HCT116 (cell line): Measurements from ENCODE around the gene S100A1. TPM values are rescaled to one million over a fixed set of nuclear protein-coding genes. Genes with fewer than 3 reads are reported as not detected.

Experiments used
- ATAC-seq: fragments of 200-7000 bp; cut with Tn5 transposase; 2 replicates; pipeline ENCODE4 v1.9.1; 2020; ENCODE audit warnings: mild to moderate bottlenecking, moderate library complexity
- BruUV-seq: library from RNA; stranded (reverse); fragments of 400-500 nt; replicated peaks from 2 replicates; lab custom pipeline; 2021; lab: Mats Ljungman, UMichigan
- CTCF ChIA-PET: fragments of 300-600 bp; sonication (Branson Sonifier 250); formaldehyde crosslinking; loops from one replicate; lab custom pipeline; 2021; ENCODE audit warnings: antibody characterized with exemption; lab: Charles Lee
- POLR2A ChIA-PET: fragments of 300-600, 350-600 bp; sonication (Branson Sonifier 250); formaldehyde crosslinking; loops from one replicate; lab custom pipeline; 2021; ENCODE audit warnings: antibody characterized with exemption; lab: Charles Lee
- RAD21 ChIA-PET, 2 experiments: fragments of 300-600 bp; sonication (Branson Sonifier 250); formaldehyde crosslinking; loops; one replicate each; lab custom pipeline; 2023; ENCODE audit warnings: low total read pairs in 2 of 2; ENCODE audit not compliant: uncharacterized antibody in 2 of 2, unreplicated experiment in 2 of 2, low non-redundant PET in 1 of 2; lab: Charles Lee
- DNase-seq: peaks from one replicate; pipeline ENCODE4 v3.0.0-alpha.2; 2010; ENCODE audit warnings: low read depth, low spot score
- H2AFZ ChIP-seq: fragments of 200-600 bp; shearing (Covaris generic), sonication (generic); 2 replicates; pipeline ENCODE4 v1.6.1; 2017; ENCODE audit warnings: low read depth, mixed run types, mixed read lengths, antibody characterized with exemption, low read length; ENCODE audit not compliant: poor library complexity, severe bottlenecking
- H3K27ac ChIP-seq: 2 replicates; pipeline ENCODE4 v1.5.1; 2012; ENCODE audit warnings: low read depth, low read length
- H3K27me3 ChIP-seq: fragments of 200-600 bp; sonication (generic); 2 replicates; pipeline ENCODE4 v1.6.1; 2016; ENCODE audit warnings: mixed run types, low read length, mixed read lengths; ENCODE audit not compliant: insufficient read depth
- H3K36me3 ChIP-seq, 2 experiments: fragments of 200-500 bp in 1 of 2; fragments of 200-600 bp in 1 of 2; sonication (Bioruptor generic) in 1 of 2; sonication (generic) in 1 of 2; 2 replicates each; pipeline versions ENCODE4 v1.5.1 to v1.6.1; 2014 to 2016; ENCODE audit warnings: low read length in 2 of 2, inconsistent platforms in 1 of 2, mixed read lengths in 1 of 2, mixed run types in 1 of 2; ENCODE audit not compliant: insufficient read depth in 2 of 2, control insufficient read depth in 1 of 2
- H3K4me1 ChIP-seq, 2 experiments: fragments of 200-600 bp in 1 of 2; sonication (generic) in 1 of 2; 2 replicates each; pipeline versions ENCODE4 v1.5.1 to v1.6.1; 2012 to 2017; ENCODE audit warnings: low read length in 2 of 2, inconsistent platforms in 1 of 2, mild to moderate bottlenecking in 1 of 2, mixed read lengths in 1 of 2, mixed run types in 1 of 2, moderate library complexity in 1 of 2; ENCODE audit not compliant: insufficient read depth in 2 of 2, control insufficient read depth in 1 of 2
- H3K4me2 ChIP-seq: fragments of 200-600 bp; sonication (generic); 2 replicates; pipeline ENCODE4 v1.6.1; 2017; ENCODE audit warnings: mixed run types, low read length, mixed read lengths
- H3K4me3 ChIP-seq, 2 experiments: fragments of 200-600 bp in 1 of 2; sonication (generic) in 1 of 2; replicated peaks in 1 of 2; 2 replicates each; pipeline ENCODE4 v1.5.1; 2011 to 2016; ENCODE audit warnings: low read length in 2 of 2, control low read depth in 1 of 2, low read depth in 1 of 2, mild to moderate bottlenecking in 1 of 2, mixed read lengths in 1 of 2, mixed run types in 1 of 2
- H3K79me2 ChIP-seq: fragments of 200-600 bp; sonication (generic); 2 replicates; pipeline ENCODE4 v1.6.1; 2017; ENCODE audit warnings: mild to moderate bottlenecking, mixed run types, low read length, moderate library complexity, mixed read lengths; ENCODE audit not compliant: insufficient read depth
- H3K9ac ChIP-seq: fragments of 200-600 bp; sonication (generic); 2 replicates; pipeline ENCODE4 v1.6.1; 2016; ENCODE audit warnings: low read length, mixed read lengths
- H3K9me2 ChIP-seq: fragments of 200-600 bp; sonication (generic), shearing (Covaris generic); 2 replicates; pipeline ENCODE4 v1.6.1; 2017; ENCODE audit warnings: mixed run types, mild to moderate bottlenecking, moderate library complexity; ENCODE audit not compliant: insufficient read depth
- H3K9me3 ChIP-seq, 2 experiments: fragments of 200-500 bp in 1 of 2; fragments of 200-600 bp in 1 of 2; sonication (Bioruptor generic) in 1 of 2; sonication (generic) in 1 of 2; 2 replicates each; pipeline ENCODE4 v1.6.1; 2014 to 2017; ENCODE audit warnings: low read length in 2 of 2, mixed read lengths in 2 of 2, inconsistent platforms in 1 of 2, low read depth in 1 of 2, mild to moderate bottlenecking in 1 of 2, mixed run types in 1 of 2, moderate library complexity in 1 of 2; ENCODE audit not compliant: control insufficient read depth in 1 of 2, insufficient read depth in 1 of 2
- H4K20me1 ChIP-seq: fragments of 200-600 bp; sonication (generic), shearing (Covaris generic); 2 replicates; pipeline ENCODE4 v1.6.1; 2017; ENCODE audit warnings: mixed run types, mild to moderate bottlenecking, moderate library complexity; ENCODE audit not compliant: insufficient read depth
- CBX3 ChIP-seq: IDR thresholded peaks from 2 replicates; pipeline ENCODE4 v1.6.1; 2012; ENCODE audit warnings: low read depth
- CEBPB ChIP-seq: IDR thresholded peaks from 2 replicates; pipeline ENCODE4 v1.6.1; 2012; ENCODE audit warnings: low read depth
- ELF1 ChIP-seq: IDR thresholded peaks from 2 replicates; pipeline ENCODE4 v1.6.1; 2012; ENCODE audit warnings: low read depth, borderline replicate concordance
- EZH2phosphoT487 ChIP-seq: fragments of 200-600 bp; IDR thresholded peaks from 2 replicates; pipeline ENCODE4 v1.6.1; 2018; ENCODE audit warnings: antibody characterized with exemption, borderline replicate concordance
- POLR2A ChIP-seq: IDR thresholded peaks from 2 replicates; pipeline ENCODE4 v1.7.0; 2011; ENCODE audit warnings: borderline replicate concordance; ENCODE audit not compliant: insufficient read depth, insufficient read length; ENCODE audit errors: extremely low read depth
- SP1 ChIP-seq: IDR thresholded peaks from 2 replicates; pipeline ENCODE4 v1.6.1; 2012; ENCODE audit warnings: low read depth
- SRF ChIP-seq: IDR thresholded peaks from 2 replicates; pipeline ENCODE4 v1.6.1; 2012; ENCODE audit warnings: low read depth
- TCF7L2 ChIP-seq: IDR thresholded peaks from 2 replicates; pipeline ENCODE4 v1.7.0; 2011; ENCODE audit warnings: borderline replicate concordance, inconsistent platforms; ENCODE audit not compliant: insufficient read depth, insufficient read length; ENCODE audit errors: extremely low read depth
- ZBTB33 ChIP-seq: IDR thresholded peaks from 2 replicates; pipeline ENCODE4 v1.6.1; 2011; ENCODE audit warnings: mild to moderate bottlenecking, low read length, moderate library complexity; ENCODE audit not compliant: insufficient replicate concordance; ENCODE audit errors: extremely low read depth
- ZFX ChIP-seq: fragments of 450-650 bp; IDR thresholded peaks from 2 replicates; pipeline ENCODE4 v1.6.1; 2017
- ZNF274 ChIP-seq: fragments of 200-500 bp; sonication (Bioruptor generic); IDR thresholded peaks from 2 replicates; pipeline ENCODE4 v1.6.1; 2014; ENCODE audit warnings: mild to moderate bottlenecking, low read depth, low read length, inconsistent platforms
- intact Hi-C: fragments of 100-400 bp; cut with micrococcal nuclease; formaldehyde crosslinking; loops from 2 replicates; pipeline ENCODE4 v1.10.0; 2022
- total RNA-seq: library from RNA; stranded (reverse); gene quantifications from one replicate; pipeline ENCODE4 v1.2.1, GENCODE V29; 2021; ENCODE audit not compliant: unreplicated experiment
- TF ChIP-seq, protein P1 (sequence below): IDR thresholded peaks from 2 replicates; pipeline ENCODE4 v1.6.1; 2012
- TF ChIP-seq, protein P2 (sequence below), 3 experiments: fragments of 200-600 bp in 1 of 3; sonication (generic) in 1 of 3; IDR thresholded peaks in 2 of 3; conservative IDR thresholded peaks in 1 of 3; 2 replicates each; pipeline ENCODE4 v1.5.1; 2012 to 2017; ENCODE audit warnings: low read depth in 2 of 3, low read length in 2 of 3, antibody characterized with exemption in 1 of 3, borderline replicate concordance in 1 of 3, control low read depth in 1 of 3, mild to moderate bottlenecking in 1 of 3, mixed read lengths in 1 of 3, mixed run types in 1 of 3, moderate library complexity in 1 of 3; ENCODE audit not compliant: insufficient read depth in 1 of 3

The S100A1 gene
- total RNA-seq, 1 experiment from 2014 or later, result 0.30 TPM

- Histone ChIP-seq H3K4me3 (no peak overlapping the region), H3K27ac (no peak overlapping the region), H3K4me2 (no peak overlapping the region), H4K20me1 (no peaks in the 10 kb centered on the region), H3K9me3 (no peaks in the 10 kb centered on the region), H3K79me2 (no peaks in the 10 kb centered on the region), H3K9ac (no peak overlapping the region), H2AFZ (no peak overlapping the region), H3K9me2 (no peaks in the 10 kb centered on the region), H3K4me1 (peaks cover 5 to 9% of the 10 kb centered on the region in 2 experiments), H3K27me3 (no peaks in the 10 kb centered on the region)
- no peak for ATAC-seq
- BruUV-seq, result no TSS peak
- intact Hi-C loops, result no loop called here
- POLR2A ChIA-PET, result interaction anchor here (0.7 to 1.4 kb wide), 3 partner anchors 12 to 35 kb away, joined by 3 to 4 read pairs (median 3); partner anchors contain the start of genes S100A13 and S100A16
- TF ChIP-seq CBX3 (no peak), TCF7L2 (no peak), SRF (no peak), ZBTB33 (no peak), SP1 (no peak), ELF1 (no peak), POLR2A (no peak), ZNF274 (no peak), EZH2phosphoT487 (no peak), CEBPB (no peak), ZFX (no peak)
- TF ChIP-seq, protein P1, sequence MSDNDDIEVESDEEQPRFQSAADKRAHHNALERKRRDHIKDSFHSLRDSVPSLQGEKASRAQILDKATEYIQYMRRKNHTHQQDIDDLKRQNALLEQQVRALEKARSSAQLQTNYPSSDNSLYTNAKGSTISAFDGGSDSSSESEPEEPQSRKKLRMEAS, result no peak
- TF ChIP-seq, protein P2, sequence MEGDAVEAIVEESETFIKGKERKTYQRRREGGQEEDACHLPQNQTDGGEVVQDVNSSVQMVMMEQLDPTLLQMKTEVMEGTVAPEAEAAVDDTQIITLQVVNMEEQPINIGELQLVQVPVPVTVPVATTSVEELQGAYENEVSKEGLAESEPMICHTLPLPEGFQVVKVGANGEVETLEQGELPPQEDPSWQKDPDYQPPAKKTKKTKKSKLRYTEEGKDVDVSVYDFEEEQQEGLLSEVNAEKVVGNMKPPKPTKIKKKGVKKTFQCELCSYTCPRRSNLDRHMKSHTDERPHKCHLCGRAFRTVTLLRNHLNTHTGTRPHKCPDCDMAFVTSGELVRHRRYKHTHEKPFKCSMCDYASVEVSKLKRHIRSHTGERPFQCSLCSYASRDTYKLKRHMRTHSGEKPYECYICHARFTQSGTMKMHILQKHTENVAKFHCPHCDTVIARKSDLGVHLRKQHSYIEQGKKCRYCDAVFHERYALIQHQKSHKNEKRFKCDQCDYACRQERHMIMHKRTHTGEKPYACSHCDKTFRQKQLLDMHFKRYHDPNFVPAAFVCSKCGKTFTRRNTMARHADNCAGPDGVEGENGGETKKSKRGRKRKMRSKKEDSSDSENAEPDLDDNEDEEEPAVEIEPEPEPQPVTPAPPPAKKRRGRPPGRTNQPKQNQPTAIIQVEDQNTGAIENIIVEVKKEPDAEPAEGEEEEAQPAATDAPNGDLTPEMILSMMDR (IDR thresholded peaks at IDR 0.05 in 2 of 3, conservative IDR thresholded peaks at IDR 0.05 in 1 of 3; ENCODE audit: borderline replicate concordance in 1 of 3, insufficient read depth in 1 of 3, low read depth in 2 of 3, low read length in 2 of 3), result no peak
- TF ChIP-seq, all 23 proteins: peak for 0
- ChIA-PET RAD21 (no interaction called here), CTCF (interaction anchor here (1.0 kb wide), 1 partner anchor 21 kb away, joined by 3 read pairs; no protein-coding TSS in a partner anchor)
- DNase-seq, result no peak
- no peaks in the 10 kb centered on the region for H3K36me3 ChIP-seq
Observed at GRCh38 chr1:153592748-153593147, 35.5 kb upstream of the S100A1 start.
